Thyroid gland (tissue), 4 donors: Measurements from ENCODE around the gene ELMO3. TPM values are rescaled to one million over a fixed set of nuclear protein-coding genes. Genes with fewer than 3 reads are reported as not detected.

Experiments
- DNase-seq, 2 donors: peaks; one replicate each; pipeline ENCODE4 v3.0.0-alpha.2; 2019
- H3K27ac ChIP-seq, 3 donors: fragments of 200-600 bp; sonication (generic); 1 replicate in 2 of 3; 2 replicates in 1 of 3; pipeline ENCODE4 v1.5.1; 2016 to 2019; ENCODE audit warnings: mild to moderate bottlenecking in 1 of 3, moderate library complexity in 1 of 3
- H3K27me3 ChIP-seq: fragments of 200-600 bp; sonication (generic); one replicate; pipeline ENCODE4 v1.5.1; 2019
- H3K36me3 ChIP-seq, 2 donors: fragments of 200-600 bp; sonication (generic); one replicate each; pipeline ENCODE4 v1.5.1; 2016 to 2019
- H3K4me1 ChIP-seq, 2 donors: fragments of 200-600 bp; sonication (generic); one replicate each; pipeline ENCODE4 v1.5.1; 2017 to 2019
- H3K4me3 ChIP-seq, 3 donors: fragments of 200-600 bp; sonication (generic); replicated peaks in 1 of 3; 1 replicate in 2 of 3; 2 replicates in 1 of 3; pipeline ENCODE4 v1.5.1; 2016; ENCODE audit warnings: mild to moderate bottlenecking in 1 of 3
- H3K9me3 ChIP-seq: fragments of 200-600 bp; sonication (generic); one replicate; pipeline ENCODE4 v1.5.1; 2017
- POLR2A ChIP-seq, 2 donors: fragments of 450-650 bp; IDR thresholded peaks; one replicate each; pipeline ENCODE4 v1.6.1; 2017; ENCODE audit warnings: antibody characterized with exemption in 2 of 2, mild to moderate bottlenecking in 2 of 2, moderate library complexity in 1 of 2
- WGBS, 2 donors: methylation state at CpG; one replicate each; pipeline ENCODE4 v1.1.5; 2017; 5-methylcytosine and 5-hydroxymethylcytosine counted together
- intact Hi-C: fragments of 100-400 bp; cut with DNase I; formaldehyde crosslinking; loops from one replicate; pipeline ENCODE4 v1.15.1; 2023
- total RNA-seq, 4 donors: library from RNA; depleted of rRNA; stranded (reverse); fragments of >200 nt; gene quantifications; one replicate each; pipeline ENCODE4 v1.2.3, GENCODE V29; 2016
- TF ChIP-seq, protein P1 (sequence below), 6 experiments: fragments of 200-600 bp in 3 of 6; fragments of 450-650 bp in 3 of 6; sonication (generic) in 3 of 6; IDR thresholded peaks; one replicate each; pipeline ENCODE4 v1.5.1; 2016 to 2019; ENCODE audit warnings: antibody characterized with exemption in 6 of 6, mild to moderate bottlenecking in 2 of 6, inconsistent platforms in 1 of 6, moderate library complexity in 1 of 6

Gene ELMO3
- total RNA-seq, 4 donors from 2014 or later: 26.0 to 37.8 (median 30.0) TPM

DNA sequence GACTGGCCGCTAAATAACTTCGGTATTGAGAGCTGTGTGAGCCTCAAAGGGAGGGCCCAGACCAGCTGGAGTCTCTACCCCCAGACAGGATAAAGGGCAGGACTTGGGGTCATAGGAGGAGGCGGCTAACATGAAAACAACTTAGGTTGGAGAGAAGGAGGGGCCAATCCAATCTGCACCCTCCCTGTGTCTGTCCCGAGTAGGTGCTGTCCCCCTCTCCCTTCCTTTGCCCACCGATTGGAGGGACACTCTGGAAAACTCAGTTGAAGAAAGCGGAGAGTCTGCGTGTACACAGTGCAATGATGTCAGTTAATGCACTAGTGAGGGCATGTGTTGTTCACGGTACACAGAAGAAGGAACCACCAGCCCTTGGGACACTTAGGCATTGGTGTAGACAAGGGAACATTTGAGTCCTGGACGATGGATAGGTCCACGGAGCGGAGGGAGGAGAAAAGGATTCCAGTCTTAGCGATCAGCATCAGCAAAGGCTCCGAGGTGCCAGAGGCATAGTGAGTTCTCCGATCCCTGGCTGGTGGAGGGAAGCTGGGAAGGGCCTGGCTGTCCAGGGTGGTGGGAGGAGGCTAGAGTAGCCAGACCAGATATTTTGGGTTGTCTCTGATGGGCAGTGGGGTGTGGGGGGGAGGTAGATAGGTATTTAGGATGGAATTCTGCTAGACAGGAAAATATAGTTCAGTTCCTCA, 27.8 kb upstream of the ELMO3 start:
- Histone ChIP-seq H3K36me3 (no peaks in the 10 kb centered on the region), H3K27ac (peak overlapping the region; percentile 76 to 97 (median 91)), H3K27me3 (no peaks in the 10 kb centered on the region), H3K9me3 (no peaks in the 10 kb centered on the region), H3K4me3 (peak overlapping the region in 1 of 3 donors; percentile 48), H3K4me1 (peaks cover 28 to 41% of the 10 kb centered on the region in 2 donors)
- intact Hi-C loops: no loop called here
- DNase-seq: no peak
- WGBS, 2 donors: 50 to 59% methylated on average over 12 to 14 of the region's 14 CpGs
- peak in 1 of 2 donors; percentile 0 for TF ChIP-seq POLR2A (IDR thresholded peaks at IDR 0.05)
- TF ChIP-seq, protein P1, sequence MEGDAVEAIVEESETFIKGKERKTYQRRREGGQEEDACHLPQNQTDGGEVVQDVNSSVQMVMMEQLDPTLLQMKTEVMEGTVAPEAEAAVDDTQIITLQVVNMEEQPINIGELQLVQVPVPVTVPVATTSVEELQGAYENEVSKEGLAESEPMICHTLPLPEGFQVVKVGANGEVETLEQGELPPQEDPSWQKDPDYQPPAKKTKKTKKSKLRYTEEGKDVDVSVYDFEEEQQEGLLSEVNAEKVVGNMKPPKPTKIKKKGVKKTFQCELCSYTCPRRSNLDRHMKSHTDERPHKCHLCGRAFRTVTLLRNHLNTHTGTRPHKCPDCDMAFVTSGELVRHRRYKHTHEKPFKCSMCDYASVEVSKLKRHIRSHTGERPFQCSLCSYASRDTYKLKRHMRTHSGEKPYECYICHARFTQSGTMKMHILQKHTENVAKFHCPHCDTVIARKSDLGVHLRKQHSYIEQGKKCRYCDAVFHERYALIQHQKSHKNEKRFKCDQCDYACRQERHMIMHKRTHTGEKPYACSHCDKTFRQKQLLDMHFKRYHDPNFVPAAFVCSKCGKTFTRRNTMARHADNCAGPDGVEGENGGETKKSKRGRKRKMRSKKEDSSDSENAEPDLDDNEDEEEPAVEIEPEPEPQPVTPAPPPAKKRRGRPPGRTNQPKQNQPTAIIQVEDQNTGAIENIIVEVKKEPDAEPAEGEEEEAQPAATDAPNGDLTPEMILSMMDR (IDR thresholded peaks at IDR 0.05): no peak

DNA sequence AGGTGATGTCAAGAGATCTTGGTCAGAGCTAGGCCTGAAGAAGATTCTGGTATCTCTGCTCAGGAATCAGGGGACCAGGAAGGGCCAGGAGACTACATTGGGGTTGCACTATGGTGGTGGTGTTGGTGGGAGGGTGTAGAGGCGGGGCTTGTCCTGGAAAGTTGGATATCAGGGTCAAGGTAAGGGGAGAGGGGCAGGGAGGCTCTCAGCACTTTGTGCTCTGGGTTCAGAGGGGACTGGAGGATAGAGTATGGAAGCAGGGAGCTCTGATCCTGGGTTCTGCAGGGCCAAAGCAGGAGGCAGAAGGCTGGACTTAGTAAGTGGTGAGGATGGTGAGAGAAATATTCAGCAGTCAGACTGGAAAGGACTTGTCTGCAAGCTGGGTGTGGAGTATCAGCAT, 25.6 kb upstream of the ELMO3 start:
- no peaks in the 10 kb centered on the region for H3K9me3 ChIP-seq
- no peak for DNase-seq
- H3K27me3 ChIP-seq: no peaks in the 10 kb centered on the region
- no peak for TF ChIP-seq POLR2A (IDR thresholded peaks at IDR 0.05)
- TF ChIP-seq, protein P1 (IDR thresholded peaks at IDR 0.05): no peak
- peak overlapping the region; percentile 77 to 94 (median 92) for H3K27ac ChIP-seq
- H3K4me1 ChIP-seq: peaks cover 34 to 48% of the 10 kb centered on the region in 2 donors
- 86 to 88% methylated on average over 1 of the region's 1 CpG for WGBS, 2 donors
- H3K4me3 ChIP-seq: peak overlapping the region in 1 of 3 donors; percentile 32
- intact Hi-C loops: no loop called here
- no peaks in the 10 kb centered on the region for H3K36me3 ChIP-seq

DNA sequence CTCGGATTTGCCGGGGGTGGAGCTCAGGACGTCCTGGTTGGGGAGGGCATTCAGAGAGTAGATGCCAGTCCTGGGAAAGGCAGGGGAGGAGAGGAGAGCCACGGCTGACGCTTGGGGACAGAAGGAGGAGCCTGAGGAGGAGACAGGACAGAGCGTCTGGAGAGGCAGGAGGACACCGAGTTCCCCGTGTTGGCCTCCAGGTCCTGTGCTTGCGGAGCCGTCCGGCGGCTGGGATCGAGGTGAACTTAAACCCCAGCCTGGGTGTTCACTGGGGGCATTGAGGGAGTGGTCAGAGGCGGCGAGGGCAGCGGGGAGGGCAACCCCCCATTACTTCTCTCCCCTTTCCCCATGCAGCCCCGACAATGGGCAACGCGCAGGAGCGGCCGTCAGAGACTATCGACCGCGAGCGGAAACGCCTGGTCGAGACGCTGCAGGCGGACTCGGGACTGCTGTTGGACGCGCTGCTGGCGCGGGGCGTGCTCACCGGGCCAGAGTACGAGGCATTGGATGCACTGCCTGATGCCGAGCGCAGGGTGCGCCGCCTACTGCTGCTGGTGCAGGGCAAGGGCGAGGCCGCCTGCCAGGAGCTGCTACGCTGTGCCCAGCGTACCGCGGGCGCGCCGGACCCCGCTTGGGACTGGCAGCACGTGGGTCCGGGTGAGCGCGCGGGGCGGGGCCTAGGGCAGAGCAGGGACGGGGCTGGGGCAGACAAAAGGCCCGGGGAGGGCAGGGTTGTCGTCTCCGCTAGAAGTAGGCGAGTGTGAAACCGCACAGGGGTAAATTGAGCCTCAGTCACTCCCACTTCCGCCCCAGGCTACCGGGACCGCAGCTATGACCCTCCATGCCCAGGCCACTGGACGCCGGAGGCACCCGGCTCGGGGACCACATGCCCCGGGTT, 24.9 kb upstream of the ELMO3 start:
- peak; percentile 27 to 82 for TF ChIP-seq POLR2A (IDR thresholded peaks at IDR 0.05)
- TF ChIP-seq, protein P1 (IDR thresholded peaks at IDR 0.05): peak in 2 of 6 experiments; percentile 38 to 44
- H3K27me3 ChIP-seq: no peaks in the 10 kb centered on the region
- peaks cover 39 to 55% of the 10 kb centered on the region in 2 donors for H3K4me1 ChIP-seq
- peak overlapping the region; percentile 8 to 32 (median 31) for H3K4me3 ChIP-seq
- 0 to 1% methylated on average over 16 of the region's 71 CpGs for WGBS, 2 donors
- H3K36me3 ChIP-seq: no peaks in the 10 kb centered on the region
- intact Hi-C loops: no loop called here
- H3K9me3 ChIP-seq: no peaks in the 10 kb centered on the region
- H3K27ac ChIP-seq: peak overlapping the region; percentile 77 to 94 (median 92)
- peak; percentile 96 to 97 for DNase-seq

DNA sequence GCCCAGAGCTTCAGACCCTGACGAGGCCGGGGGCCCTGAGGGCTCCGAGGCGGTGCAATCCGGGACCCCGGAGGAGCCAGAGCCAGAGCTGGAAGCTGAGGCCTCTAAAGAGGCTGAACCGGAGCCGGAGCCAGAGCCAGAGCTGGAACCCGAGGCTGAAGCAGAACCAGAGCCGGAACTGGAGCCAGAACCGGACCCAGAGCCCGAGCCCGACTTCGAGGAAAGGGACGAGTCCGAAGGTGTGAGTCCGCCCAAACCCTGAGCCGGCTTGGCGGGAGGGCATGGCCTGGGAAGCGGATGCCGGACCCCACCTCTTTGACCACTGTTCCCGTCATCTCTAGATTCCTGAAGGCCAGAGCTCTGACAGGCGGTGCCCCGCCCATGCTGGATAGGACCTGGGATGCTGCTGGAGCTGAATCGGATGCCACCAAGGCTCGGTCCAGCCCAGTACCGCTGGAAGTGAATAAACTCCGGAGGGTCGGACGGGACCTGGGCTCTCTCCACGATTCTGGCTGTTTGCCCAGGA, 24.2 kb upstream of the ELMO3 start:
- Histone ChIP-seq H3K27ac (peak overlapping the region; percentile 77 to 94 (median 92)), H3K36me3 (no peaks in the 10 kb centered on the region), H3K27me3 (no peaks in the 10 kb centered on the region), H3K4me1 (peaks cover 33 to 49% of the 10 kb centered on the region in 2 donors), H3K9me3 (no peaks in the 10 kb centered on the region), H3K4me3 (peak overlapping the region in 2 of 3 donors; percentile 8 to 32)
- TF ChIP-seq POLR2A (IDR thresholded peaks at IDR 0.05): no peak
- TF ChIP-seq, protein P1 (IDR thresholded peaks at IDR 0.05): no peak
- WGBS, 2 donors: 34 to 62% methylated on average over 11 to 17 of the region's 31 CpGs
- DNase-seq: no peak
- intact Hi-C loops: no loop called here
